ENCODE results near the gene ANO4.
A peak's percentile ranks its signal among the peaks of the same experiment; 100 is the strongest.

Gene ANO4

DNA sequence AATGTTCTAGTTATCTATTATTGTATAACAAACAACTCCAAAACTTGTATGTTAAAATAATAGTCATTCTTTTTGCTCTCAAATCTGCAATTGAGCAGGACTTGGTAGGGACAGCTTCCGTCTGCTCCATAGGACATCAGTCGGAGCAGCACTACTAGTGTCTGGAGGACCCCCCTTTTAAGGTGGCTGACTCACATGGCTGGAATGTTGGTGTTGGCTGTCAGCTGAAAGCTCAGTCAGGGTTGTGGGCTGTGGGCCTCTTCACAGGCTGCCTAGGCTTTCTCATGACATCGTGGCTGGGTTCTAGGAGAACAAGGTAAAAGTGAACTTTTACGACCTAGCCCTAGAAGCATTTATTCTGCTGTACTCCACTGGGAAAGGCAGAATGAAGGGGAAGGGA is 160.6 kb downstream of the ANO4 start:
- TF ChIP-seq POLR2A (IDR thresholded peaks at IDR 0.05; ENCODE audit: extremely low read depth, insufficient read length): no peak
- TF ChIP-seq, protein P1, sequence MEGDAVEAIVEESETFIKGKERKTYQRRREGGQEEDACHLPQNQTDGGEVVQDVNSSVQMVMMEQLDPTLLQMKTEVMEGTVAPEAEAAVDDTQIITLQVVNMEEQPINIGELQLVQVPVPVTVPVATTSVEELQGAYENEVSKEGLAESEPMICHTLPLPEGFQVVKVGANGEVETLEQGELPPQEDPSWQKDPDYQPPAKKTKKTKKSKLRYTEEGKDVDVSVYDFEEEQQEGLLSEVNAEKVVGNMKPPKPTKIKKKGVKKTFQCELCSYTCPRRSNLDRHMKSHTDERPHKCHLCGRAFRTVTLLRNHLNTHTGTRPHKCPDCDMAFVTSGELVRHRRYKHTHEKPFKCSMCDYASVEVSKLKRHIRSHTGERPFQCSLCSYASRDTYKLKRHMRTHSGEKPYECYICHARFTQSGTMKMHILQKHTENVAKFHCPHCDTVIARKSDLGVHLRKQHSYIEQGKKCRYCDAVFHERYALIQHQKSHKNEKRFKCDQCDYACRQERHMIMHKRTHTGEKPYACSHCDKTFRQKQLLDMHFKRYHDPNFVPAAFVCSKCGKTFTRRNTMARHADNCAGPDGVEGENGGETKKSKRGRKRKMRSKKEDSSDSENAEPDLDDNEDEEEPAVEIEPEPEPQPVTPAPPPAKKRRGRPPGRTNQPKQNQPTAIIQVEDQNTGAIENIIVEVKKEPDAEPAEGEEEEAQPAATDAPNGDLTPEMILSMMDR (IDR thresholded peaks at IDR 0.05; ENCODE audit: low read depth, low read length): no peak
- no peak for TF ChIP-seq MYC (IDR thresholded peaks at IDR 0.05; ENCODE audit: low read depth, low read length)
- no peak for TF ChIP-seq MAX (IDR thresholded peaks at IDR 0.05; ENCODE audit: low read depth, low read length)
- no peak overlapping the region for H3K4me3 ChIP-seq (ENCODE audit: low read depth, low read length)
- no peak for DNase-seq (ENCODE audit: low read depth)

- TF ChIP-seq POLR2A (IDR thresholded peaks at IDR 0.05; ENCODE audit: extremely low read depth, insufficient read length) (no peak), MYC (IDR thresholded peaks at IDR 0.05; ENCODE audit: low read depth, low read length) (no peak), MAX (IDR thresholded peaks at IDR 0.05; ENCODE audit: low read depth, low read length) (no peak)
- TF ChIP-seq, protein P1 (IDR thresholded peaks at IDR 0.05; ENCODE audit: low read depth, low read length): no peak
- no peak overlapping the region for H3K4me3 ChIP-seq (ENCODE audit: low read depth, low read length)
- DNase-seq (ENCODE audit: low read depth): no peak
Measured at GRCh38 chr12:100956311-100956852, 161.8 kb downstream of the ANO4 start.

- no peak overlapping the region for H3K4me3 ChIP-seq (ENCODE audit: low read depth, low read length)
- peak; percentile 7 for DNase-seq (ENCODE audit: low read depth)
- TF ChIP-seq MAX (IDR thresholded peaks at IDR 0.05; ENCODE audit: low read depth, low read length) (no peak), MYC (IDR thresholded peaks at IDR 0.05; ENCODE audit: low read depth, low read length) (no peak), POLR2A (IDR thresholded peaks at IDR 0.05; ENCODE audit: extremely low read depth, insufficient read length) (no peak)
- TF ChIP-seq, protein P1 (IDR thresholded peaks at IDR 0.05; ENCODE audit: low read depth, low read length): no peak
Measured at GRCh38 chr12:100959481-100959880, 164.9 kb downstream of the ANO4 start.

DNA sequence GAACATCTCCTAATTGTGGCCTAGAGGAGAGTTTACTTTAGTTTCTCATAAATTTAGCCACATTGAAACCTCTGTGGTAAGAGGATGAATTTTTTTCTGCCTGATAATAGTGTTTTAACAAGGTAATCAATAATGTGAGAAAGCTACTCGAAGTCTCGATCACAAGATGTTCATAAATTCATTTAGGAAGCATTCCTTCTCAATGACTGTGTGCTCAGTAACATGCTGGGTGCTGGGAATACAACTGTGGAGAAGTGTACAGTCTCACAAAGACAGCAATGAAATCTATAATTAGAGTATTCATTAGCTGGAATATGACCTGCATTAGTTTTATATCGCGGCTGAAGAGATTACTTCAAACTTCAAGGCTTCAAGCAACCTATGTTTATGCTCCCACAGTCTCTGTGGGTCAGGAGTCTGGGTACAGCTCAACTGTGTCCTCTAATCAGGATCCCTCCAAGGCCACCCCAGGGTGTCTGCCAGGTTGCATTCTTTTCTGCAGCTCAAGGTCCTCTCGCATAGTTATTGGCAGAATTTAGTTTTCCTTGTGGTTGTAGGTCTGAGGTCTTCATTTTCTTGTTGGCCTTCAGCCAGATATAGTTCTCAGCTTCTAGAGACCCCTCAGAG is 167.6 kb downstream of the ANO4 start:
- TF ChIP-seq POLR2A (IDR thresholded peaks at IDR 0.05; ENCODE audit: extremely low read depth, insufficient read length) (no peak), MYC (IDR thresholded peaks at IDR 0.05; ENCODE audit: low read depth, low read length) (no peak)
- TF ChIP-seq, protein P1 (IDR thresholded peaks at IDR 0.05; ENCODE audit: low read depth, low read length): no peak
- no peak overlapping the region for H3K4me3 ChIP-seq (ENCODE audit: low read depth, low read length)
- no peak for DNase-seq (ENCODE audit: low read depth)

- TF ChIP-seq POLR2A (IDR thresholded peaks at IDR 0.05; ENCODE audit: extremely low read depth, insufficient read length): no peak
- no peak for TF ChIP-seq MYC (IDR thresholded peaks at IDR 0.05; ENCODE audit: low read depth, low read length)
- TF ChIP-seq, protein P1 (IDR thresholded peaks at IDR 0.05; ENCODE audit: low read depth, low read length): no peak
- no peak for TF ChIP-seq MAX (IDR thresholded peaks at IDR 0.05; ENCODE audit: low read depth, low read length)
- no peak for DNase-seq (ENCODE audit: low read depth)
- H3K4me3 ChIP-seq (ENCODE audit: low read depth, low read length): no peak overlapping the region
Measured at GRCh38 chr12:100963381-100963780, 168.8 kb downstream of the ANO4 start.

All from NB4 (cell line).